ENCODE data around the gene FAM78A. TPM values are rescaled to one million over a fixed set of nuclear protein-coding genes. Genes with fewer than 3 reads are reported as not detected.

FAM78A gene
- total and polyA plus RNA-seq, 2 experiments from 2014 or later, result 0.23 to 1.1 TPM

- Histone ChIP-seq H3F3A (ENCODE audit: insufficient read depth) (no peaks in the 10 kb centered on the region), H3K4me3 (no peak overlapping the region), H3K27me3 (replicated peaks; ENCODE audit: insufficient read depth) (no peaks in the 10 kb centered on the region), H4K20me1 (ENCODE audit: insufficient read depth) (no peaks in the 10 kb centered on the region), H3K36me3 (ENCODE audit: low read depth) (no peaks in the 10 kb centered on the region), H2AFZ (no peak overlapping the region), H3K4me1 (ENCODE audit: insufficient read depth) (no peaks in the 10 kb centered on the region), H3K9ac (no peak overlapping the region), H3K27ac (no peak overlapping the region), H3K4me2 (ENCODE audit: unreplicated experiment) (no peak overlapping the region), H3K79me2 (ENCODE audit: insufficient read depth) (no peaks in the 10 kb centered on the region), H3K9me3 (ENCODE audit: low read depth) (no peaks in the 10 kb centered on the region), H3K9me2 (ENCODE audit: insufficient read depth) (no peaks in the 10 kb centered on the region)
- no peak for DNase-seq
- in situ Hi-C loops (cut with MboI), result no loop called here
- 71 to 77% methylated on average over 9 of the region's 9 CpGs for WGBS, 2 experiments (ENCODE audit: low coverage in 1 of 2, low lambda C conversion rate in 2 of 2, missing lambda C conversion rate in 2 of 2)
- TF ChIP-seq EZH2phosphoT487 (IDR thresholded peaks at IDR 0.05; ENCODE audit: insufficient read depth, low read depth) (no peak), EZH2 (IDR thresholded peaks at IDR 0.05; ENCODE audit: insufficient read depth, poor library complexity, severe bottlenecking) (no peak)
Measured at GRCh38 chr9:131312246-131312645, 35.9 kb upstream of the FAM78A start.

GRCh38 chr9:131310833-131311554 lies 34.7 kb upstream of the FAM78A start:
- Histone ChIP-seq H4K20me1 (ENCODE audit: insufficient read depth) (no peaks in the 10 kb centered on the region), H2AFZ (no peak overlapping the region), H3K27me3 (replicated peaks; ENCODE audit: insufficient read depth) (no peaks in the 10 kb centered on the region), H3K79me2 (ENCODE audit: insufficient read depth) (no peaks in the 10 kb centered on the region), H3K9me2 (ENCODE audit: insufficient read depth) (no peaks in the 10 kb centered on the region), H3K36me3 (ENCODE audit: low read depth) (no peaks in the 10 kb centered on the region), H3K4me1 (ENCODE audit: insufficient read depth) (no peaks in the 10 kb centered on the region), H3F3A (ENCODE audit: insufficient read depth) (no peaks in the 10 kb centered on the region), H3K4me3 (no peak overlapping the region), H3K9me3 (ENCODE audit: low read depth) (no peaks in the 10 kb centered on the region), H3K4me2 (ENCODE audit: unreplicated experiment) (no peak overlapping the region), H3K9ac (no peak overlapping the region), H3K27ac (no peak overlapping the region)
- WGBS, 2 experiments (ENCODE audit: low coverage in 1 of 2, low lambda C conversion rate in 2 of 2, missing lambda C conversion rate in 2 of 2), result 12 to 15% methylated on average over 17 to 20 of the region's 20 CpGs
- TF ChIP-seq EZH2phosphoT487 (IDR thresholded peaks at IDR 0.05; ENCODE audit: insufficient read depth, low read depth) (no peak), EZH2 (IDR thresholded peaks at IDR 0.05; ENCODE audit: insufficient read depth, poor library complexity, severe bottlenecking) (no peak)
- in situ Hi-C loops (cut with MboI), result no loop called here
- DNase-seq, result peak; percentile 21

GRCh38 chr9:131309530-131310276 lies 33.4 kb upstream of the FAM78A start:
- DNase-seq, result no peak
- Histone ChIP-seq H3K36me3 (ENCODE audit: low read depth) (no peaks in the 10 kb centered on the region), H3K27me3 (replicated peaks; ENCODE audit: insufficient read depth) (no peaks in the 10 kb centered on the region), H4K20me1 (ENCODE audit: insufficient read depth) (no peaks in the 10 kb centered on the region), H3K4me2 (ENCODE audit: unreplicated experiment) (no peak overlapping the region), H3K27ac (no peak overlapping the region), H3K9me2 (ENCODE audit: insufficient read depth) (no peaks in the 10 kb centered on the region), H3K9ac (no peak overlapping the region), H3K4me3 (no peak overlapping the region), H3F3A (ENCODE audit: insufficient read depth) (no peaks in the 10 kb centered on the region), H3K4me1 (ENCODE audit: insufficient read depth) (no peaks in the 10 kb centered on the region), H2AFZ (no peak overlapping the region), H3K79me2 (ENCODE audit: insufficient read depth) (no peaks in the 10 kb centered on the region), H3K9me3 (ENCODE audit: low read depth) (no peaks in the 10 kb centered on the region)
- WGBS, 2 experiments (ENCODE audit: low coverage in 1 of 2, low lambda C conversion rate in 2 of 2, missing lambda C conversion rate in 2 of 2), result 73 to 79% methylated on average over 18 of the region's 18 CpGs
- no peak for TF ChIP-seq EZH2phosphoT487 (IDR thresholded peaks at IDR 0.05; ENCODE audit: insufficient read depth, low read depth)
- no peak for TF ChIP-seq EZH2 (IDR thresholded peaks at IDR 0.05; ENCODE audit: insufficient read depth, poor library complexity, severe bottlenecking)
- in situ Hi-C loops (cut with MboI), result no loop called here

- Histone ChIP-seq H3F3A (ENCODE audit: insufficient read depth) (no peaks in the 10 kb centered on the region), H3K4me3 (no peak overlapping the region), H3K27me3 (replicated peaks; ENCODE audit: insufficient read depth) (no peaks in the 10 kb centered on the region), H3K27ac (no peak overlapping the region), H3K36me3 (ENCODE audit: low read depth) (no peaks in the 10 kb centered on the region), H3K9ac (no peak overlapping the region), H3K9me3 (ENCODE audit: low read depth) (no peaks in the 10 kb centered on the region), H4K20me1 (ENCODE audit: insufficient read depth) (no peaks in the 10 kb centered on the region), H3K79me2 (ENCODE audit: insufficient read depth) (no peaks in the 10 kb centered on the region), H3K9me2 (ENCODE audit: insufficient read depth) (no peaks in the 10 kb centered on the region), H3K4me2 (ENCODE audit: unreplicated experiment) (no peak overlapping the region), H2AFZ (no peak overlapping the region), H3K4me1 (ENCODE audit: insufficient read depth) (no peaks in the 10 kb centered on the region)
- TF ChIP-seq EZH2phosphoT487 (IDR thresholded peaks at IDR 0.05; ENCODE audit: insufficient read depth, low read depth), result no peak
- no peak for TF ChIP-seq EZH2 (IDR thresholded peaks at IDR 0.05; ENCODE audit: insufficient read depth, poor library complexity, severe bottlenecking)
- in situ Hi-C loops (cut with MboI), result no loop called here
- no peak for DNase-seq
- WGBS, 2 experiments (ENCODE audit: low coverage in 1 of 2, low lambda C conversion rate in 2 of 2, missing lambda C conversion rate in 2 of 2), result 54 to 57% methylated on average over 17 of the region's 17 CpGs
Measured at GRCh38 chr9:131308906-131309529, 32.7 kb upstream of the FAM78A start.
